HuH-7 (cell line): ENCODE measurements around the gene DAD1.
A peak's percentile ranks its signal among the peaks of the same experiment; 100 is the strongest.
"Not testable (repeated sequence)": the region's sequence is repeated elsewhere in the genome, so short reads cannot be mapped to it uniquely, and the experiment has no call there.

Experiments used
- DNase-seq: peaks from one replicate; pipeline ENCODE4 v3.0.0; 2011; ENCODE audit warnings: low spot score

DAD1 gene

GRCh38 chr14:22589096-22589839 is at the start of gene DAD1:
Gene DAD1 (minus strand): TSS chr14:22589224. CDS start chr14:22589157, 67 bp downstream.
- peak; percentile 95 for DNase-seq

- not testable (repeated sequence) for DNase-seq
Measured at GRCh38 chr14:22635980-22636379, 47.0 kb upstream of the DAD1 start.

- DNase-seq, result no peak
Measured at GRCh38 chr14:22634233-22634900, 45.3 kb upstream of the DAD1 start.

GRCh38 chr14:22630486-22630885 is 41.5 kb upstream of the DAD1 start:
- no peak for DNase-seq

GRCh38 chr14:22630066-22630465 is 41.0 kb upstream of the DAD1 start:
- no peak for DNase-seq

GRCh38 chr14:22629361-22629760 is 40.3 kb upstream of the DAD1 start:
- DNase-seq, result no peak

- DNase-seq, result no peak
Measured at GRCh38 chr14:22627506-22628263, 38.7 kb upstream of the DAD1 start.

GRCh38 chr14:22626590-22626989 is 37.6 kb upstream of the DAD1 start:
- DNase-seq, result no peak

- no peak for DNase-seq
Measured at GRCh38 chr14:22623047-22623446, 34.0 kb upstream of the DAD1 start.

- DNase-seq, result no peak
Measured at GRCh38 chr14:22622255-22622654, 33.2 kb upstream of the DAD1 start.

- DNase-seq, result not testable (repeated sequence)
Measured at GRCh38 chr14:22615765-22616164, 26.7 kb upstream of the DAD1 start.

GRCh38 chr14:22614240-22614799 is 25.3 kb upstream of the DAD1 start:
- DNase-seq, result peak; percentile 83

- DNase-seq, result no peak
Measured at GRCh38 chr14:22613736-22614239, 24.8 kb upstream of the DAD1 start.

- no peak for DNase-seq
Measured at GRCh38 chr14:22613106-22613695, 24.2 kb upstream of the DAD1 start.

- DNase-seq, result no peak
Measured at GRCh38 chr14:22610931-22611330, 21.9 kb upstream of the DAD1 start.

GRCh38 chr14:22607291-22607690 is 18.3 kb upstream of the DAD1 start:
- DNase-seq, result no peak

- no peak for DNase-seq
Measured at GRCh38 chr14:22606380-22606779, 17.4 kb upstream of the DAD1 start.

- no peak for DNase-seq
Measured at GRCh38 chr14:22602862-22603261, 13.8 kb upstream of the DAD1 start.

- DNase-seq, result no peak
Measured at GRCh38 chr14:22601996-22602395, 13.0 kb upstream of the DAD1 start.

GRCh38 chr14:22601456-22601855 is 12.4 kb upstream of the DAD1 start:
- no peak for DNase-seq

- no peak for DNase-seq
Measured at GRCh38 chr14:22600027-22600426, 11.0 kb upstream of the DAD1 start.

- no peak for DNase-seq
Measured at GRCh38 chr14:22599349-22599748, 10.3 kb upstream of the DAD1 start.
